GM12872 (cell line): Measurements from ENCODE around the gene TCEAL8.

Source experiments
- CTCF ChIP-seq: IDR thresholded peaks from 3 replicates; pipeline ENCODE4 v1.5.1; 2011; ENCODE audit warnings: low read depth, mild to moderate bottlenecking, low read length, moderate library complexity; ENCODE audit not compliant: insufficient read depth

Gene TCEAL8

GRCh38 chrX:103240155-103240554, 14.8 kb downstream of the TCEAL8 start:
- TF ChIP-seq CTCF, result no peak

- no peak for TF ChIP-seq CTCF
These were observed 18.7 kb downstream of the TCEAL8 start for GRCh38 chrX:103236296-103236695.

- no peak for TF ChIP-seq CTCF
These were observed 20.1 kb downstream of the TCEAL8 start for GRCh38 chrX:103234869-103235268.

GRCh38 chrX:103233263-103233662, 21.7 kb downstream of the TCEAL8 start:
- TF ChIP-seq CTCF, result no peak

GRCh38 chrX:103220511-103221323, 34.2 kb downstream of the TCEAL8 start:
- no peak for TF ChIP-seq CTCF

- TF ChIP-seq CTCF, result no peak
These were observed 39.4 kb downstream of the TCEAL8 start for GRCh38 chrX:103215425-103215991.

GRCh38 chrX:103214870-103215424, 40.0 kb downstream of the TCEAL8 start, which contains the start of gene BEX4:
Gene BEX4 (plus strand): TSS chrX:103215108. CDS start chrX:103216154, 1,046 bp downstream.
- TF ChIP-seq CTCF, result no peak
